Activated naive CD8-positive, alpha-beta T cell treated with anti-CD3 and anti-CD28 coated beads, Interleukin-2, amount 50 U/mL, for 16 hours (primary cell): ENCODE results near the gene RTL5.
A peak's percentile ranks its signal among the peaks of the same experiment; 100 is the strongest.

Experiments
- DNase-seq: peaks from one replicate; pipeline ENCODE4 v3.0.0-alpha.2; 2020; ENCODE audit warnings: low read depth, low spot score

RTL5 gene

DNA sequence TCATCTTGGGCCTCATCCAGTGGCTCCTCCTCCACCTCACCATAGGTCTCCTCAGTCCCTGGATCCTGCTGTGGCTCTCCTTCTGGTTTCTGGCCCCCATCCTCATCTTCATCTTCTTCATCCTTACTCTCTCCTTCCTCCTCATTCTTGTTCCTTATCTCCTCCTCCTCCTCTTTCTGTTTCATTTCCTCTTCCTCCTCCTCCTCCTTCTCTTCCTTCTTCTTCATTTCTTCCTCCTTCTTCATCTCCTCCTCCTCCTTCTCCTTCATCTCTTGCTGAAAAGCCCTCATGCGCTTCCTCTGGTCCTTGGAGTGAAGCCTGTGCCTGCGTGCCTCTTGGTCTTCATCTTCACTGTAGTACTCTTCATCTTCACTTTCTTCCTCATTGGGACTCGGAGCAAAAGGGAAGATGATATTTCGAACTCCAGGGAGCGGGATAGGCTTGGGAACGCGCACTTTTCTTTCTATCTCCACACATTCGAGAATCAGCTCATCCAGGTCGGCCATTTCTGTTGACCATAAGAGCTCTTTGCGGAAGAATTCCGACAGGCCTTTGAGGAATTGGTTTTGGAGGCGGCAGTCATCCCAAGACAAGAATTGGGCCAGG is 1.5 kb downstream of the RTL5 start:
- DNase-seq = no peak

DNA sequence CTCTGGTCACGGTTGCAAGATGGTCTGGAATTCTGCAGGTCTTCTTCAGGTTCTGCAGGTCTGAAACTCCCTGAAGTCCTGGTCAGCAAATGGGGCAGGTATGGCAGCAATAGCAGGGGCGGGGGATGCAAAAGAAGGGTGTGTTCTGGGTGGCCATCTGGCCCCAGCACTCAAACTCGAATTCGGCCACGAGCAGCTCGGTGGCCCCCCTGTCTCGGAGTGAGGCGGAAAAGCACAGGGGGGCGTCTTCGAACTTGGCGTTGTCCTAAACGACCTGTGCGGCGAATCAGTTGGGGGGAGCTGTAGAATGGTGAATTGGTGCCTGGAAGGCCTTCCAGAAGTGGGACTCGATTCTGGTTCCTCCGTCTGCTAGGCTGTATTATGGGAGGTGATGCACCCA is 2.1 kb downstream of the RTL5 start:
- no peak for DNase-seq

DNA sequence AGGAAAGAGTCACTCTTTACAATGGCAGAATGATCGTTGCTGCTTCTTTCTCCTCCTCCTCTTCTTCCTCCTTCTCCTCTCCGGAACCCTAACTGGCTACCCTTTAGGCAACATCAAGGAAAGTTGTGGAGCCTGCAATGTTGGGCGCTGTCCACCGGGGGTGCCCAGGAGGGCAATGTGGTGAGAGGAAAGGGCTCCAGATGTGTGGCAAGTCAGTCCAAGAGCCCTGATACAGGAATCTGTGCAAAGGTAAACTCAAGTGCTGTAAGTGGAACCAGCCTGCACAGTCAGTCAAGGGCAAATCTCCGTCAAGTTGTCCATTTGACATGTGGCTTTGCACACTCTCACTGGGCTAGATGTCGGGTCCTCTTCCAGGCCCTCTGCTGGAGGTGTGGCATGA is 2.8 kb downstream of the RTL5 start:
- no peak for DNase-seq

DNA sequence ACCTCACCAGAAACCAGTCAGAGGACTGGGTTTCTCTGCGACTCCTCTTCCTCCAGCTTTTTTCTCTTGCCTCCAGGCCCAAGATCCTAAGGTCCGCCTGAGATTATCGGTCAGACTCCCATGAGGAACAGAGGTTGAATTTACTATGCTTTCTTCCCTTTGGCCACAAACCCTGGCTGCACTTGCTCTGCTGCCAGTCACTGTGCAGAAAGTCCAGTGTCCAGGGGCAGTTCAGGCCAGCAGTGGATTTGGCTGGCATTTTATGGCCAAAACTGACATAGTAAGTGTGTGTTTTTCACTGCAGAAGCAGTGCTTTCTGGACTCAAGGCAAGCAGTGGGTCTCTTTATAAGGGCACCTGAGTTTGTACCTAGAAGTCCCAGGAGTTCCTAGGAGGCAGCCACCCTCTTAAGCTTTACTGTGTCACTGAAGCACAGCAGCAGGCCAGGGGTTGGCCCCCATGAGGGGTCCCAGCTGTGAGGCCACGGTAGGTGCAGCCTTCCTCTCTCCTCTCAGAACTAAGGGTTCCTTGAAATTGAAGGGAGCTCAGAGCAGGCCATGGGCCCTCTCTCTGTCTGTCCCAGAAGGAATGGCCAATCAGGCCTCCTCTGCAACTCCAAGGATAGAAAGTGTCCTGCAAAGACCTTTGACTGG is 3.4 kb downstream of the RTL5 start:
- DNase-seq = no peak

DNA sequence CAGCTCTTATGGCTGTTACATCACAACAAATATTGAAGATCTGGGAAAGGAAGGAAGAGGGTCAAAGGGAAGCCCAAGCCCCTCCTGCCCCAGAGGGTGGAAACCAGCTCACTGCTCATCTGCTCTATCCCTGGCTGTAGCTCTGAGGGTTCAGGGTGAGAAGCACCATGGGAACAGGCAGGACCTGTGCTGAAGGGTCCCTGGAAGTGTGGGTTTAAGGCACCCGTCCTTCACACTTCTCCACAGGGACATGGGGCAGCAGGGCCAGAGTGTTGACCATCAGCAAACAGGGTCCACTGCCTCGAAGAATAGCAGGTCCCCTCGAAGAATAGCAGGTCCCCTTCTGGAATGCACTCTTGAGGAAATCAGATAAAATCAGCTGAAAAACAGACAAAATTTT is 4.4 kb downstream of the RTL5 start:
- DNase-seq = no peak

DNA sequence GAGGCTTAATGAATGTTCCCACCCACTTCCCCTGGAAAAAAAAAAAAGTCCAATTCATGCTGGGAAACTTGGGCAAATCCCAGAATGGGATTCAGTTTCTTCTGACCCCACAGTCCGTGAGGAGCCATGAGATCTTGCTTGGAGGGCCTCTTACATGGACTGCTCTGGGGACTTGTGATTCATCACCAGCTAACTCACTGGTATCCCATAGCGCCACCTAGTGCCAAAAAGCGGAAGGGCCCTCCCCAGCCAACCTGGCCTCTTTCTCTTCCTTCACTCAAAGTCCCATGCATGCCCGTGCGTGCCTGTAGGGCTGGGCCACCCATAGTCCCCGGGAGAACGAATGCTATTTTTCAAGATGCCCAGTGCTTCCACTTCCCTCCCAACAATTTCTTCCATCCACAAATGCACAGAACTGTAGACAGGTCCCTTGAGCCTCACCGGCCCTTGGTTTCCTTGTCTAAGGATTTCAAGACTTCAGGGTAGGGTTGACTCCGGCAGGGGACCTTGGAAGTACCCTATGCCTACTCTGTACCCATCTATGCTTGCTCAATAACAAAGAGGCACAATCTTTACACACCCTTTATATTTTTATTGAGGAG is 5.1 kb downstream of the RTL5 start:
- peak; percentile 45 for DNase-seq

DNA sequence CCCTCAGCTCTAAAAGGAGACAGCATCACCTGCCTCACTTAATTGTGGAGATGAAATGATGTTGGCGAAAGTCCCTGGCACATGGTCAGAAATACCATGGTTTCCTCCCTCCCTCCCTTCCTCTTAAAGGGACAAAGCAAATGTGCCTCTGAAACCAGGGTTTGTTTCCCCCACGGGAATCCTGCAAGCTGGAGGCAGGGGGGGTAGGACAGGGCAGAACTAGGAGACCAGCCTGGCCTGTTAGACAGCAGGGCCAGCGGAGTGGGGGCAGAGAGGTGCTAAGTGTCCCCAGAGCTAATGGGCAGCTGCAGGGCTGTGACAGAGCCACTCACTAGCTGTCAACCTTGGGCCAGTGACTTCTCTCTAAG is 5.7 kb downstream of the RTL5 start:
- no peak for DNase-seq

DNA sequence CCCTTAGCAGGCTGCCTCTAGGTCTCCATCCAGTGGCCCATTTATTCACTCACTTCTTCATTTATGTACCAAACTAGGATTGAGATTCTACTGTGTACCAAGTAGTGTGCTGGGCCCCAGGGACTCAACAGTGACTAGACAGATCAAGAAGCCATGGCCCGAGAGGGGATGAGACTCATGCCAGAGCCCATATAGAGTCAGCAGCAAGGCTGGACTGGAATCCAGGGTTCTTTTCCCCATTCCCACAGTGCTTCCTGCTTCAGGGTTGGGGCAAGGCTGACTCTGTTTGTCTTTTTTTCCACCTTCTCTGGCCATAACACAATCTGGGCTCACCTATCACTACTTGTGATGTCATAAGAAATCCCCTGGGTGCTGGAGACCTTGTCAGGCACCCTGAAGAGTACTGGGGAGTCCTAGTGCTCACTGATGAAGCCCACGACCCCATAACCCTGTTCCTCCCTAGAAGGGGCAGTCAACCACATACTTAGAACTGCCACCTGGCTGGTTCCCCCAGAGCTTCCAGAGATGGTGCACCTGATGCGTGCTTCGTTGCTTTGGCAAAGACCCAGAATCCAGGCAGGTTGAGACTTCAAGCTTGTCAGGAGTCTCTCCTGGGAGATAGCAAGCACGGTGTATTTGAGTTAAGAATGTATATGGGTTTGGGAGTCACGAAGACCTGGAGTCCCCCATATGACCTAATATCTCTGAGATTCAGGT is 6.2 kb downstream of the RTL5 start:
- no peak for DNase-seq

DNA sequence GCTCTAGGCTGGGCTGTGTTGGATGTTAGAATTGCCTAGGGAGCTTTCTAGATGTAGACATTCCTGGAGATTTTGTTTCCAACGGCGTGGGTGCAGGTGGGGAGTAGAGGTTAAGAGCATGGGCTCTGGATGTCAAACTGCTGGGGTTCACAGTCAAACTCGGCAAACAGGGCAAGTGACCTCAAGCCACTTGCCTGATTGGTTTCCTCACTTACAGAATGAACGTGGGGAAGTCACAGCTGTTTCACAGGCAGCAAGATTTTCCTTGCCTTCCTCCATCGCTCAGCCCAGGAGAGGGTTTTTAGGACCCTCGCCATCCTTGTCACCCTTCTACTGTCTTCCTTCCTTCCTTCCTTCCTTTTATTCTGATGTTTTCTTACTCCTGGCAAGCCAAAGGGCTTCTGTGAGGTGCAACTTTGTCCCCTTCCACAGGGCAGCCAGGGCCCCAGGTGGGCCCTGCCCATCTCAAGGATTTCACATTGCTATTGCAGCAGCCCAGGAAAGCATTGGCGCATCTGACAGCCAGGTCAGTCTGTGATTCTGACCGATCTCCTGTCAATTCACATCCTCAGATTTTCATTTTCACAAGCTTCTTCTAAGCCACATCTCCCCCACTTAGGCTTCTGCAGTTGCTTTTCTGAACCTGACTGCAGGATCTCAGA is 7.0 kb downstream of the RTL5 start:
- no peak for DNase-seq

DNA sequence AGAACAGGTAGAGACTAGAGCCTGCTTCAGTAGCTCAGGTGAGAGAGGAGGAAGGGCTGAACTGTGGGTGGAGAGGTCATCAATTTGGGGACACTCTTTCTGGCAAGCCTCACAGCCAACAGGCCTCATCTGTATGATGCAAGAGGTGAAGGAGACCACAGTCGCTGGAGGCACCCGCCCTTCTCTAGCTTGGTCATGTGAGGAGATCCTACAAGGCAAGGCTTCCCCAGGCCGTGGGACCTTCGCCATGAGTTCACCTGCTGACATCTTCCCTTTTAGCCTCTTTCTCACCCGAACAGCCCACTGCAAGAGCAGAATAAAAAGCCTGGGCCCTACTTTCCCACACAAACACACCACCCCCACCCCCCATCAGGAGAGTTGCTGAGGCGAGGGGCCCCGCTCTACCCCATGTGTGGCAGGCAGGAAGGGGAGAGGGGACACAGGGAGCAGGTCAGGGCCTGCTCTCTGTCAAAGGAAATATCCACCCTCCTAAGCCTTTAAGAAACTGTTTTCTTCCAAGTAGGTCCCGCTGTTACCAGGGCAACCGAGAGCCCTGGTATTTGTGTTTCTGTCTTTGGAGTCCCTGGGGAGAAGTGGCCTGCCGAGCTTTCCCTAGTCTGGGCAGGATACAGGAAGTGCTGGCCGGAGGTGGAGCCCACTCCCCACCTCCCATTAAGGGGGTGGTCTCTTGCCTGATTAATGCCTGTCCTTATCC is 8.1 kb downstream of the RTL5 start:
- DNase-seq = no peak

DNA sequence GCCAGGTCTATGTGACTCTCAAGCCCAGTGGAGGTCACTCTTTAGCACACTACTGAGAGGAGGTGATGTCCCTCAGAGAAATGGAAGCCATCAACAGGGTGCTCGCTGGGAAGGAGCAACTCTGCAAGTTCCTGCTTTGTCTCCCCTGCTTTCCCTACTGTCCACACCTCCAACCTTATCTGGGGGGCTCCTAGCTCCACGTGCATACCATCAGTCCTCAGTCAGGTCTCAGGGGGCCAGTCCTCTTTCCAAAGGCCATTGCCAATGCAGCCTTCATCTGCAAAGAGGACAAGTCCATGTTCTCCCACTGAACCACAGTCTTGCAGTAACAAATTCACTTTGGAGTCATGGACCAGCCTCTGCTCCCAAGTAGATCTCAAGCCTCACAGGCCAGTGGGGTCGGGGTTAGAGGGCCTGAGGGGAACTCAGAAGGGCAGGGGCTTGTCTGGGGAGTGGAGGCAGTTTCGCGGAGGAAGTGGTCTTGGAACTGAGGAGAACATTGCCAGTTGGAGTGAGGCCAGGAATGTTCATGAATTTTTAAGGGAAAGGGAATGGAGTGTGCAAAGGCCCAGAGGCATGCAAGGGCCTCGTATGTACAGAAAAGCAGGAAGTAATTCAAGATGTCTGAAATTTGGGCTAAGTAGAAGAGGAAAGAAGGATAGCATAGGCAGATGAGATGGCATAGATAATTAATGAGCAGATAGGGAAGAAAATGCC is 8.9 kb downstream of the RTL5 start:
- DNase-seq = no peak

DNA sequence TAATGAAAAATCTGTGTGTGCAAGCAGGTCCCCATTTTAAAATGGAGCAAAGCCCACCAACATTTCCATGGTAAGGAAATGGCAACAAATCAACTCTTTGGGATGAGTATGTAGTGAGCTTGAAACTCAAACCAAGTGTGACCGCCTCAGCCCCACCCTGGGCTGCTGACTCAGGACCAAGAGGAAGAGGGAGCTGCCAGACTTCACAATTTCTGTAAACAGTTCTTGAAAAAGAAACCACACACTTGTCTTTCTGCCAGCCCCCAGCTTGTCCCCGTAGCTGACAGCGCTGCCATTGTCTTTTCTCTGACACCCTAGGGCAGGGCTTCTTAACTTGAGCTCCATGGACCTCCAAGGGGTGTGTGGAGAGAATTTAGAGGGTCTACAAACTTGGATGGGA is 10.3 kb downstream of the RTL5 start:
- DNase-seq = no peak

DNA sequence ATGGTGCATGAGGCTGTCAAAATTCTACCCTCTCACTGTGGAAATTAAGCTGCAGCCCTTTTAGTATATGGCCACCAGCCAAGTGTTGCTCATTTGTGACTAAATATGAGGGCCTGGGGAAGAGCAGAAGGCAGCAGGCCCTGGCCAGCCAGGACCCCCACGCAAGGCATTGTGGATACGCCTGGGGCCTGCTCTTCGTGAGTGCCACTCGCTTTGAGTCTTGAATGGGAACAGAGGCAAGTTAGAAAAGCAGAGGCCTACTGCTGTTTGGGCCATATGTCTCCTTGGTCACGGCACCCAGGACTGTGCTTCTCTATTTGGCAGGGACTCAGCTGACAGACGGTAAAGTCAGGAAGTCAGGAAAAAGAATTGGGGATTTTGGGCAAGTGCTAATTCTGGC is 10.9 kb downstream of the RTL5 start:
- DNase-seq = no peak

DNA sequence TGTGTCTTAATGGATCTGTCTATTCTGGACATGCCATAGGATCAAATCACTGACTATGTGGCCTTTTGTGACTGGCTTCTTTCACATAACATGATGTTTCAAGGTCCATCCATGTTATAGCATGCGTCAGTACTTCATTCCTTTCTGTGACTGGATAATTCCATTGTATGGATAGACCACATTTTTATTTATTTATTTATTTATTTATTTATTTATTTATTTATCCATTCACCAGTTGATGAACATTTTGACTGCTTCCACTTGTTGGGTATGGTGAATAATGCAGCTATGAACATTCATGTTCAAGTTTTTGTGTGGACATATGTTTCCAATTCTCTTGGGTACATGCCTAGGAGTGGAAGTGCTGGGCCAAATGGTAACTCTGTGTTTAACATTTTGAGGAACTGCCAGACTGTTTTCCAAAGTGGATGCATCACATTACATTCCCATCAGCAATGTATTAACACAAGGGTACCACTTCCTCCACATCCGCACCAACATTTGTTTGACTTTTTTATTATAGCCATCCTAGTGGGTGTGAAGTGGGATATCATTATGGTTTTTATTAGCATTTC is 14.0 kb downstream of the RTL5 start:
- no peak for DNase-seq

DNA sequence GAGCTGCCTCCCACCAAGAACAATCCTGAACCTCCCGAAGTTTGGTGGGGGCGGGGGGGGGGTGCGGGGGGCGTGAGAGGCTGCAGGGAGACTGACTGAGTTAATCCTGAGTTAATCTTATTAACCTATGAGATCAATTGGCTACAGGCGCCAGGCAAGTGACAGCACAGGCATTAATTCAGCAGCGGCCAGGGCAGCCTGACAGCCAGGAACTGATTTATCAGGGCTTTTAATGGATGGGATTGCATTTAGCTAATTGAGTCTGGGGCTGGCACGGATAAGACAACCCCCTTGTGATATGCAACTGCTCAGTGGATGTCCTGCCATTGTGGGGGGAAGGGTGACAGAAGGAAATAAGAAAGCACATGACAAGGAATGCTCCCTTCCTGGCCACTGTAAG is 16.3 kb downstream of the RTL5 start:
- no peak for DNase-seq

DNA sequence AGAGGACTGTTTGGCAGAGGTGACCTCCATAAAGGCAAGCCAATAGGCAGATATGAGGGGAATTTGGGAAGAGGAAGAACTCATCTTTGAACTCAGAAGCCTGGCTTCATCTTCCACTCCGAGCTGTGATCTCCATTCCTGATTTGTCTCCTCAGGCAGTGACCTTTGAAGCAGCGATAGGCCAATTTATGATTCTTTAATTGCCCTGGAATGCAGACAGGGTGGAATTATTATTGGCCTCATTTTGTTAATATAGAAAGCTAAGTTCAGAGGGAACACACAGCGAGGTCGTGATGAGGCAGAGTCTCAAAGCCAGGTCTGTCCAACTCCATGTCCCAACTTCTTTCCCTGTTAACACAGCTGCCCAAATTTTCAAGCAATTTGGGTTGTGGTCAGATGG is 16.9 kb downstream of the RTL5 start:
- DNase-seq = no peak

DNA sequence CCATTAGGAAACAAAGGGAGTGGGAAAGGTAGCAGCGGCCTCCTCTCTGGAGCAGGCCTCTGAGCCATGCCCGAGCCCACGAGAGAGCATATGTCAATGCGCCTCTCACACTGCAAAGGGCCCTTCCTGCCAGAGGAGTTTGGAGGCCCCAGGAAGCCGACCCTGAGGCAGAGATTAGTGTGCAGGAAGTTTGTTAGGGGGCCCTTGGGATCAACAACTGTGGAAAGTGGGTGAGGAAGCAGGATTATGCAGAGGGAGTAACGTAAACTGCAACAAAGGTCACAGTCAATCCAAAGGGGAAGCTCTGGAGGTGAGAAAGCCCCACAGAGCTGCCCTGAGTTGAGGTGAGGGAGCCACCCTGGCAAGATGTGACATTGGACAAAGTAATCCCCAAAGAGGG is 17.4 kb downstream of the RTL5 start:
- no peak for DNase-seq

DNA sequence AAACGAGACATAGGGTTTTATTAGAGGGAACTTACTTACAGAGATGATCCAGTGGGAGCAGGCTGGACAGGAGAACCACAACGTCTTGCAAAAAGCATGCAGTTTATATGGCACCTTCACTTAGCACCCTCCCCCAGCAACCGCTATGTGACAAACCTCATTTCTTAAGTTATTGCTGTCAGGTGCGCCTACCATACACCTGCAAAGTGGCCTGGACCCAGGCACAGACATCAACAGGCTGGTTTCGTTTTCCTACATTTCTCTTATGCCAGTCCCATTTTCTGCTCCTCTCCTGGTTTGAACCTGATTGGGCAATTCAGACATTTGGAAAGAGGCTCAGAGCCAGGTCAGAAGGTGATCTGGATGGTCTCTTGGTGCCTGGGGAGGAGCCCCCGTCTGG is 18.3 kb downstream of the RTL5 start:
- DNase-seq = no peak

DNA sequence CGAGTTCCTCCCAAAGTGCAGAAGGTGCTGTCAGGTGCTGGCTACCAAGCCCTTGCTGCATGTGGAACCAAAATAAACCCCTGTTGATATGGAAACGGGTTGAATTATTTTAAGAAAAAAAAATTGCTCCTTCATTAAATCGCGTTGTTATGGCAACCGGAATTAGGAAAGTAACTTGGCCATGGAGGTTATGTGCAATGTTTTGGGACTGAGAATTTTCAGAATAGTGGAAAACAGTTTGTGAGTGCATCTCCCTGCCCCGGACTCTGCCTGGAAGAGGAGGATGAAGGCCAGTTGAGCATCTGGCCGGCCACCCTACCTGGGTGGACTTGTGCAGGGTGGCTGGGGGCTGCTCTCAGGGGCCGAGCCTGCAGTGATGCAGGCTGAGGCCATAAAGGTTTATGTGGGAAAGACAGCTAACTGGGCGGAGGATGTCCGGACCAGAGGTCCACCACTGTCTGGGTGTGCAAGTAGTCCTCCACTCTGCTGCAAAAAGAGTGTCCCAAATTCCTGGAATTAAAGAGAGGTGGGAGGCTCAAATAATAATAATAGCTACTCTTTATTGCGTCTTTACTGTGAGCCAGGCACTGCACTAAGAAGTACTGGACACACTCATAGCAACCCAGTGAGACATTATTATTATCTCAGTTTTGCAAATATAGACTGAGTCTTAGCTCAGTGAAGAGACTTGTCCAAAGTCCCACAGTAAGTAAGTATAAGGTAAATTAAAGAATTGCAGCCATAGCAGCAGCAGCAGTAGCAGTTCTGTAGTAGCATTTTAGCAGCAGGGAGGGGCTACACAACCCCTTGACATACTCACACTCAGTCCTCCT is 20.6 kb downstream of the RTL5 start:
- DNase-seq = no peak
